ENCODE measurements around the gene ZNF138. TPM values are rescaled to one million over a fixed set of nuclear protein-coding genes. Genes with fewer than 3 reads are reported as not detected.
"Not testable (repeated sequence)": the region's sequence is repeated elsewhere in the genome, so short reads cannot be mapped to it uniquely, and the experiment has no call there.

The ZNF138 gene
- total and polyA plus RNA-seq, 4 donors = 20.4 to 48.3 (median 27.7) TPM

- H3K9me3 ChIP-seq (ENCODE audit: control insufficient read depth, insufficient read depth, low read length) = no peaks in the 10 kb centered on the region
- H3K4me1 ChIP-seq (ENCODE audit: control insufficient read depth, insufficient read depth, low read length) = no peaks in the 10 kb centered on the region
- no peaks in the 10 kb centered on the region for H3K27me3 ChIP-seq (ENCODE audit: control insufficient read depth, insufficient read depth, low read length)
- H3K4me3 ChIP-seq (ENCODE audit: low read depth, low read length) = no peak overlapping the region
- DNase-seq (ENCODE audit: low read depth in 4 of 6, low spot score in 6 of 6) = no peak
- no CpG with 5 or more reads among the region's 4 CpGs for WGBS (ENCODE audit: insufficient coverage)
- H3K36me3 ChIP-seq (ENCODE audit: control insufficient read depth, insufficient read depth, low read length) = no peaks in the 10 kb centered on the region
- no peak overlapping the region for H3K27ac ChIP-seq (ENCODE audit: low read depth, low read length)
Observed at GRCh38 chr7:64832136-64832535, 37.9 kb downstream of the ZNF138 start.

GRCh38 chr7:64834989-64835388, 40.8 kb downstream of the ZNF138 start:
- no peaks in the 10 kb centered on the region for H3K27me3 ChIP-seq (ENCODE audit: control insufficient read depth, insufficient read depth, low read length)
- WGBS (ENCODE audit: insufficient coverage) = 72% methylated on average over 14 of the region's 16 CpGs
- no peak for DNase-seq (ENCODE audit: low read depth in 4 of 6, low spot score in 6 of 6)
- H3K36me3 ChIP-seq (ENCODE audit: control insufficient read depth, insufficient read depth, low read length) = no peaks in the 10 kb centered on the region
- H3K9me3 ChIP-seq (ENCODE audit: control insufficient read depth, insufficient read depth, low read length) = no peaks in the 10 kb centered on the region
- H3K27ac ChIP-seq (ENCODE audit: low read depth, low read length) = no peak overlapping the region
- no peak overlapping the region for H3K4me3 ChIP-seq (ENCODE audit: low read depth, low read length)
- H3K4me1 ChIP-seq (ENCODE audit: control insufficient read depth, insufficient read depth, low read length) = no peaks in the 10 kb centered on the region

GRCh38 chr7:64835856-64836255, 41.6 kb downstream of the ZNF138 start:
- 94% methylated on average over 8 of the region's 8 CpGs for WGBS (ENCODE audit: insufficient coverage)
- DNase-seq (ENCODE audit: low read depth in 4 of 6, low spot score in 6 of 6) = not testable (repeated sequence)

GRCh38 chr7:64838051-64838450, 43.8 kb downstream of the ZNF138 start:
- not testable (repeated sequence) for H3K4me1 ChIP-seq (ENCODE audit: control insufficient read depth, insufficient read depth, low read length)
- WGBS (ENCODE audit: insufficient coverage) = 100% methylated on average over 3 of the region's 17 CpGs

More at GRCh38 chr7:64835856-64836255, 41.6 kb downstream of the ZNF138 start:
- not testable (repeated sequence) for H3K4me1 ChIP-seq (ENCODE audit: control insufficient read depth, insufficient read depth, low read length); H3K27me3 ChIP-seq (ENCODE audit: control insufficient read depth, insufficient read depth, low read length); H3K27ac ChIP-seq (ENCODE audit: low read depth, low read length); H3K4me3 ChIP-seq (ENCODE audit: low read depth, low read length); H3K36me3 ChIP-seq (ENCODE audit: control insufficient read depth, insufficient read depth, low read length); H3K9me3 ChIP-seq (ENCODE audit: control insufficient read depth, insufficient read depth, low read length)

GRCh38 chr7:64838691-64839090, 44.5 kb downstream of the ZNF138 start:
- no peak overlapping the region for H3K27ac ChIP-seq (ENCODE audit: low read depth, low read length)
- H3K9me3 ChIP-seq (ENCODE audit: control insufficient read depth, insufficient read depth, low read length) = no peaks in the 10 kb centered on the region
- DNase-seq (ENCODE audit: low read depth in 4 of 6, low spot score in 6 of 6) = no peak
- H3K27me3 ChIP-seq (ENCODE audit: control insufficient read depth, insufficient read depth, low read length) = no peaks in the 10 kb centered on the region
- no peaks in the 10 kb centered on the region for H3K4me1 ChIP-seq (ENCODE audit: control insufficient read depth, insufficient read depth, low read length)
- H3K36me3 ChIP-seq (ENCODE audit: control insufficient read depth, insufficient read depth, low read length) = no peaks in the 10 kb centered on the region
- WGBS (ENCODE audit: insufficient coverage) = 76% methylated on average over 8 of the region's 14 CpGs
- H3K4me3 ChIP-seq (ENCODE audit: low read depth, low read length) = no peak overlapping the region

More at GRCh38 chr7:64838051-64838450, 43.8 kb downstream of the ZNF138 start:
- H3K36me3 ChIP-seq (ENCODE audit: control insufficient read depth, insufficient read depth, low read length); H3K4me3 ChIP-seq (ENCODE audit: low read depth, low read length); DNase-seq (ENCODE audit: low read depth in 4 of 6, low spot score in 6 of 6); H3K27ac ChIP-seq (ENCODE audit: low read depth, low read length); H3K9me3 ChIP-seq (ENCODE audit: control insufficient read depth, insufficient read depth, low read length); H3K27me3 ChIP-seq (ENCODE audit: control insufficient read depth, insufficient read depth, low read length): not testable (repeated sequence)

GRCh38 chr7:64839910-64840309, 45.7 kb downstream of the ZNF138 start:
- Histone ChIP-seq H3K4me3 (ENCODE audit: low read depth, low read length) (no peak overlapping the region), H3K27ac (ENCODE audit: low read depth, low read length) (no peak overlapping the region), H3K4me1 (ENCODE audit: control insufficient read depth, insufficient read depth, low read length) (no peaks in the 10 kb centered on the region), H3K9me3 (ENCODE audit: control insufficient read depth, insufficient read depth, low read length) (no peaks in the 10 kb centered on the region), H3K36me3 (ENCODE audit: control insufficient read depth, insufficient read depth, low read length) (no peaks in the 10 kb centered on the region), H3K27me3 (ENCODE audit: control insufficient read depth, insufficient read depth, low read length) (no peaks in the 10 kb centered on the region)
- no peak for DNase-seq (ENCODE audit: low read depth in 4 of 6, low spot score in 6 of 6)
- WGBS (ENCODE audit: insufficient coverage) = 80% methylated on average over 5 of the region's 16 CpGs

- Histone ChIP-seq H3K27ac (ENCODE audit: low read depth, low read length) (no peak overlapping the region), H3K9me3 (ENCODE audit: control insufficient read depth, insufficient read depth, low read length) (no peaks in the 10 kb centered on the region), H3K4me1 (ENCODE audit: control insufficient read depth, insufficient read depth, low read length) (no peaks in the 10 kb centered on the region), H3K27me3 (ENCODE audit: control insufficient read depth, insufficient read depth, low read length) (no peaks in the 10 kb centered on the region), H3K4me3 (ENCODE audit: low read depth, low read length) (no peak overlapping the region), H3K36me3 (ENCODE audit: control insufficient read depth, insufficient read depth, low read length) (no peaks in the 10 kb centered on the region)
- DNase-seq (ENCODE audit: low read depth in 4 of 6, low spot score in 6 of 6) = no peak
- 63% methylated on average over 3 of the region's 5 CpGs for WGBS (ENCODE audit: insufficient coverage)
Observed at GRCh38 chr7:64849250-64849923, 55.2 kb downstream of the ZNF138 start.

GRCh38 chr7:64849924-64850499, 55.8 kb downstream of the ZNF138 start:
- no peak overlapping the region for H3K27ac ChIP-seq (ENCODE audit: low read depth, low read length)
- H3K27me3 ChIP-seq (ENCODE audit: control insufficient read depth, insufficient read depth, low read length) = no peaks in the 10 kb centered on the region
- no peaks in the 10 kb centered on the region for H3K4me1 ChIP-seq (ENCODE audit: control insufficient read depth, insufficient read depth, low read length)
- no peaks in the 10 kb centered on the region for H3K36me3 ChIP-seq (ENCODE audit: control insufficient read depth, insufficient read depth, low read length)
- no peaks in the 10 kb centered on the region for H3K9me3 ChIP-seq (ENCODE audit: control insufficient read depth, insufficient read depth, low read length)
- 83% methylated on average over 3 of the region's 7 CpGs for WGBS (ENCODE audit: insufficient coverage)
- peak in 1 of 6 donors; percentile 42 for DNase-seq (ENCODE audit: low read depth in 4 of 6, low spot score in 6 of 6)
- no peak overlapping the region for H3K4me3 ChIP-seq (ENCODE audit: low read depth, low read length)

- H3K27ac ChIP-seq (ENCODE audit: low read depth, low read length) = no peak overlapping the region
- H3K4me3 ChIP-seq (ENCODE audit: low read depth, low read length) = no peak overlapping the region
- no peaks in the 10 kb centered on the region for H3K4me1 ChIP-seq (ENCODE audit: control insufficient read depth, insufficient read depth, low read length)
- no peaks in the 10 kb centered on the region for H3K36me3 ChIP-seq (ENCODE audit: control insufficient read depth, insufficient read depth, low read length)
- no peak for DNase-seq (ENCODE audit: low read depth in 4 of 6, low spot score in 6 of 6)
- WGBS (ENCODE audit: insufficient coverage) = 20% methylated on average over 1 of the region's 4 CpGs
- H3K9me3 ChIP-seq (ENCODE audit: control insufficient read depth, insufficient read depth, low read length) = no peaks in the 10 kb centered on the region
- no peaks in the 10 kb centered on the region for H3K27me3 ChIP-seq (ENCODE audit: control insufficient read depth, insufficient read depth, low read length)
Observed at GRCh38 chr7:64853679-64854078, 59.5 kb downstream of the ZNF138 start.

- no peak overlapping the region for H3K27ac ChIP-seq (ENCODE audit: low read depth, low read length)
- H3K27me3 ChIP-seq (ENCODE audit: control insufficient read depth, insufficient read depth, low read length) = no peaks in the 10 kb centered on the region
- DNase-seq (ENCODE audit: low read depth in 4 of 6, low spot score in 6 of 6) = no peak
- H3K4me3 ChIP-seq (ENCODE audit: low read depth, low read length) = no peak overlapping the region
- no peaks in the 10 kb centered on the region for H3K4me1 ChIP-seq (ENCODE audit: control insufficient read depth, insufficient read depth, low read length)
- no peaks in the 10 kb centered on the region for H3K36me3 ChIP-seq (ENCODE audit: control insufficient read depth, insufficient read depth, low read length)
- WGBS (ENCODE audit: insufficient coverage) = no CpG with 5 or more reads among the region's 1 CpG
- H3K9me3 ChIP-seq (ENCODE audit: control insufficient read depth, insufficient read depth, low read length) = no peaks in the 10 kb centered on the region
Observed at GRCh38 chr7:64854969-64855368, 60.7 kb downstream of the ZNF138 start.
